Measurements from ENCODE around the gene RAX2. TPM values are rescaled to one million over a fixed set of nuclear protein-coding genes. Genes with fewer than 3 reads are reported as not detected.

RAX2 gene
- total and polyA plus RNA-seq, 10 of the 15 experiments (the other 5 are each of a cell fraction or from before 2014, with no cell fraction given) = not detected

DNA sequence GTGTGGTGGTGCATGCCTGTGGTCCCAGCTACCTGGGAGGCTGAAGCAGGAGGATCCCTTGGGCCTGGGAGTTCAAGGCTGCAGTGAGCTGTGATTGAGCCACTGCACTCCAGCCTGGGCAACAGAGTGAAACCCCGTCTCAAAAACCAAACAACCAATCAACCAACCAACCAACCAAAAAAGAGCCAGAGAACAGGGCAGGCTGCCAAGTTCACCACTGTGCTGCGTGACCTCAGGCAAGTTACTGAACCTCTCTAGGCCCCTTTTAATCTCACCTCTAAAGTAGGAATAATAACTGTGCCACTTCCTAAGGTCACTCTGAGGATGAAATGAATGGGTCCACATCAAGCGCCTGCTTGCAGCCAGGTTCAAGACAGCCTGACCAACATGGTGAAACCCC lies 46.9 kb downstream of the RAX2 start (continued):
- no peak for TF ChIP-seq SMARCA5 (IDR thresholded peaks at IDR 0.05)
- TF ChIP-seq PAX8 (IDR thresholded peaks at IDR 0.05) = no peak
- TF ChIP-seq KAT2A (conservative IDR thresholded peaks at IDR 0.05; ENCODE audit: control insufficient read depth, low read depth, low read length) = no peak
- TF ChIP-seq BACH1 (IDR thresholded peaks at IDR 0.05; ENCODE audit: borderline replicate concordance) = no peak
- TF ChIP-seq ZNF274 (IDR thresholded peaks at IDR 0.05; ENCODE audit: insufficient read depth, insufficient read length) = no peak

DNA sequence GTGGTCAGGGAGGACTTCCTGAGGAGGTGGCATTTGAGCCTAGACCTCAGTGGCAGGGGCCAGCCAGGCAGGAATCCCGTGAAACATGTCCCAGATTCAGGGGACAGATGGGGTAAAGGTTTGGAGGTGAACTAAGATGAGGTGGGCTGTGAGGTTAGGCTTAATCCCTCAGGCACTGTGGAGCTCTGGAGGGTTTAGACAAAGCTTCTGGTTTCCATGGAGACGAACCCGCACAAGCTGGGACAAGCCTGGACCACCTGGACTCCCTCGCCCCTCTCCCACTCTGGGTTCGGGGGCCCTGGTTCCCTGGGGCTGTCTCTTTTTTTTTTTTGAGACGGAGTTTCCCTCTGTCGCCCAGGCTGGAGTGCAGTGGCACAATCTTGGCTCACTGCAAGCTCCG lies 48.1 kb downstream of the RAX2 start:
- Histone ChIP-seq H3K79me2 (ENCODE audit: control insufficient read depth, insufficient read depth, low read length) (no peaks in the 10 kb centered on the region), H3K27me3 (replicated peaks in 1 of 2; ENCODE audit: control insufficient read depth in 2 of 2, insufficient read depth in 2 of 2, low read length in 1 of 2) (peaks cover 1 to 3% of the 10 kb centered on the region in 2 experiments; a peak in 1 of 4 replicates), H3K4me1 (ENCODE audit: control insufficient read depth, insufficient read depth, low read length) (no peaks in the 10 kb centered on the region), H3K9me3 (replicated peaks; ENCODE audit: control insufficient read depth, insufficient read depth, low read length) (no peaks in the 10 kb centered on the region), H3K4me3 (no peak overlapping the region), H3K36me3 (ENCODE audit: control insufficient read depth in 2 of 2, insufficient read depth in 2 of 2, low read length in 1 of 2) (no peaks in the 10 kb centered on the region), H3K27ac (ENCODE audit: control insufficient read depth, insufficient read depth) (no peak overlapping the region), H2AFZ (ENCODE audit: control insufficient read depth, low read depth, low read length) (no peak overlapping the region), H4K20me1 (ENCODE audit: control insufficient read depth, insufficient read depth) (no peaks in the 10 kb centered on the region), H3K4me2 (ENCODE audit: control insufficient read depth, insufficient read depth) (no peak overlapping the region), H3K9ac (ENCODE audit: control insufficient read depth, insufficient read depth, low read length) (no peak overlapping the region)
- POLR2A ChIA-PET = no interaction called here
- intact Hi-C loops (cut with micrococcal nuclease; ENCODE audit: unreplicated experiment) (no loop called here), in situ Hi-C loops (cut with MboI) (no loop called here)
- ATAC-seq (no peak), FAIRE-seq (no peak), DNase-seq (ENCODE audit: low read depth, low spot score) (no peak)
- SMC1A ChIA-PET (ENCODE audit: uncharacterized antibody, unreplicated experiment) = no interaction called here
- TF ChIP-seq SUZ12 (IDR thresholded peaks at IDR 0.05; ENCODE audit: unreplicated experiment) (no peak), SREBF1 (IDR thresholded peaks at IDR 0.05; ENCODE audit: low read length) (no peak), SMAD1 (IDR thresholded peaks at IDR 0.05; ENCODE audit: low read depth, partially characterized antibody) (no peak), ZNF622 (IDR thresholded peaks at IDR 0.05) (no peak), BCL11A (IDR thresholded peaks at IDR 0.05; ENCODE audit: low read depth, low read length) (no peak), YY1 (IDR thresholded peaks at IDR 0.05; ENCODE audit: low read depth, low read length) (no peak), DPF2 (IDR thresholded peaks at IDR 0.05) (no peak), STAT1 (conservative IDR thresholded peaks at IDR 0.05) (no peak)
- TF ChIP-seq, protein P1, sequence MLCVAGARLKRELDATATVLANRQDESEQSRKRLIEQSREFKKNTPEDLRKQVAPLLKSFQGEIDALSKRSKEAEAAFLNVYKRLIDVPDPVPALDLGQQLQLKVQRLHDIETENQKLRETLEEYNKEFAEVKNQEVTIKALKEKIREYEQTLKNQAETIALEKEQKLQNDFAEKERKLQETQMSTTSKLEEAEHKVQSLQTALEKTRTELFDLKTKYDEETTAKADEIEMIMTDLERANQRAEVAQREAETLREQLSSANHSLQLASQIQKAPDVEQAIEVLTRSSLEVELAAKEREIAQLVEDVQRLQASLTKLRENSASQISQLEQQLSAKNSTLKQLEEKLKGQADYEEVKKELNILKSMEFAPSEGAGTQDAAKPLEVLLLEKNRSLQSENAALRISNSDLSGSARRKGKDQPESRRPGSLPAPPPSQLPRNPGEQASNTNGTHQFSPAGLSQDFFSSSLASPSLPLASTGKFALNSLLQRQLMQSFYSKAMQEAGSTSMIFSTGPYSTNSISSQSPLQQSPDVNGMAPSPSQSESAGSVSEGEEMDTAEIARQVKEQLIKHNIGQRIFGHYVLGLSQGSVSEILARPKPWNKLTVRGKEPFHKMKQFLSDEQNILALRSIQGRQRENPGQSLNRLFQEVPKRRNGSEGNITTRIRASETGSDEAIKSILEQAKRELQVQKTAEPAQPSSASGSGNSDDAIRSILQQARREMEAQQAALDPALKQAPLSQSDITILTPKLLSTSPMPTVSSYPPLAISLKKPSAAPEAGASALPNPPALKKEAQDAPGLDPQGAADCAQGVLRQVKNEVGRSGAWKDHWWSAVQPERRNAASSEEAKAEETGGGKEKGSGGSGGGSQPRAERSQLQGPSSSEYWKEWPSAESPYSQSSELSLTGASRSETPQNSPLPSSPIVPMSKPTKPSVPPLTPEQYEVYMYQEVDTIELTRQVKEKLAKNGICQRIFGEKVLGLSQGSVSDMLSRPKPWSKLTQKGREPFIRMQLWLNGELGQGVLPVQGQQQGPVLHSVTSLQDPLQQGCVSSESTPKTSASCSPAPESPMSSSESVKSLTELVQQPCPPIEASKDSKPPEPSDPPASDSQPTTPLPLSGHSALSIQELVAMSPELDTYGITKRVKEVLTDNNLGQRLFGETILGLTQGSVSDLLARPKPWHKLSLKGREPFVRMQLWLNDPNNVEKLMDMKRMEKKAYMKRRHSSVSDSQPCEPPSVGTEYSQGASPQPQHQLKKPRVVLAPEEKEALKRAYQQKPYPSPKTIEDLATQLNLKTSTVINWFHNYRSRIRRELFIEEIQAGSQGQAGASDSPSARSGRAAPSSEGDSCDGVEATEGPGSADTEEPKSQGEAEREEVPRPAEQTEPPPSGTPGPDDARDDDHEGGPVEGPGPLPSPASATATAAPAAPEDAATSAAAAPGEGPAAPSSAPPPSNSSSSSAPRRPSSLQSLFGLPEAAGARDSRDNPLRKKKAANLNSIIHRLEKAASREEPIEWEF (IDR thresholded peaks at IDR 0.05; ENCODE audit: insufficient replicate concordance, low read depth, low read length) = no peak
- RAD21 ChIA-PET (ENCODE audit: unreplicated experiment) = no interaction called here
- 64% methylated on average over 8 of the region's 8 CpGs for WGBS (ENCODE audit: insufficient coverage, insufficient replicate concordance, low lambda C conversion rate, missing lambda C conversion rate)
- BruUV-seq (replicated peaks) = no TSS peak
- CTCF ChIA-PET = no interaction called here
